H1 (cell line): ENCODE results near the gene NR2F2. TPM values are rescaled to one million over a fixed set of nuclear protein-coding genes. Genes with fewer than 3 reads are reported as not detected.

Source experiments
- CTCF ChIA-PET: fragments of 300-600 bp; sonication (Branson Sonifier 250); formaldehyde crosslinking; loops from one replicate; lab custom pipeline; 2021; ENCODE audit not compliant: partially characterized antibody; lab: Charles Lee
- POLR2A ChIA-PET: fragments of 300-600 bp; sonication (Branson Sonifier 250); formaldehyde crosslinking; loops from one replicate; lab custom pipeline; 2021; ENCODE audit warnings: inconsistent platforms; ENCODE audit not compliant: partially characterized antibody; lab: Charles Lee
- DNase-seq, 2 experiments: peaks; one replicate each; pipeline versions ENCODE4 v3.0.0 to v3.0.0-alpha.2; 2010 to 2022; ENCODE audit warnings: low spot score in 2 of 2, low read depth in 1 of 2, mixed read lengths in 1 of 2
- FAIRE-seq: peaks from 2 replicates; lab custom pipeline; 2011; peaks lifted over from hg19 to GRCh38; lab: Jason Lieb, UNC
- H2AFZ ChIP-seq: 2 replicates; pipeline ENCODE4 v1.8.1; 2012; ENCODE audit warnings: low read length, inconsistent platforms
- H2AK5ac ChIP-seq: 2 replicates; pipeline ENCODE4 v1.6.1; 2013; ENCODE audit warnings: low read depth, low read length
- H2BK120ac ChIP-seq: replicated peaks from 2 replicates; pipeline ENCODE3; 2013; ENCODE audit warnings: low read depth, low read length, inconsistent platforms
- H2BK12ac ChIP-seq: 2 replicates; pipeline ENCODE4 v1.6.1; 2013; ENCODE audit warnings: low read depth, low read length
- H2BK15ac ChIP-seq: 2 replicates; pipeline ENCODE4 v1.6.1; 2013; ENCODE audit warnings: low read length
- H2BK20ac ChIP-seq: 2 replicates; pipeline ENCODE4 v1.6.1; 2013; ENCODE audit warnings: low read length
- H2BK5ac ChIP-seq: 2 replicates; pipeline ENCODE4 v1.6.1; 2013; ENCODE audit warnings: low read depth, low read length
- H3K14ac ChIP-seq: 2 replicates; pipeline ENCODE4 v1.6.1; 2013; ENCODE audit warnings: inconsistent platforms; ENCODE audit not compliant: insufficient read length
- H3K18ac ChIP-seq: 2 replicates; pipeline ENCODE4 v1.6.1; 2013; ENCODE audit warnings: low read length; ENCODE audit errors: extremely low read depth
- H3K23ac ChIP-seq: 2 replicates; pipeline ENCODE4 v1.6.1; 2013; ENCODE audit warnings: inconsistent platforms; ENCODE audit not compliant: insufficient read length
- H3K23me2 ChIP-seq: 2 replicates; pipeline ENCODE4 v1.6.1; 2013; ENCODE audit warnings: low read depth, low read length
- H3K27ac ChIP-seq: 2 replicates; pipeline ENCODE4 v1.6.1; 2011; ENCODE audit warnings: low read depth, low read length, inconsistent platforms
- H3K27me3 ChIP-seq, 4 experiments: replicated peaks in 1 of 4; 1 replicate in 1 of 4; 2 replicates in 3 of 4; pipeline versions ENCODE4 v1.6.1 to v1.8.1; 2011 to 2013; ENCODE audit warnings: low read length in 3 of 4, mild to moderate bottlenecking in 3 of 4, inconsistent platforms in 2 of 4, mixed read lengths in 2 of 4, moderate library complexity in 1 of 4; ENCODE audit not compliant: control insufficient read depth in 3 of 4, insufficient read depth in 3 of 4; ENCODE audit errors: extremely low read depth in 1 of 4
- H3K36me3 ChIP-seq, 4 experiments: 2 replicates each; pipeline versions ENCODE4 v1.6.1 to v1.8.1; 2011 to 2013; ENCODE audit warnings: mild to moderate bottlenecking in 4 of 4, low read length in 3 of 4, moderate library complexity in 2 of 4, control low read depth in 1 of 4, inconsistent platforms in 1 of 4; ENCODE audit not compliant: insufficient read depth in 4 of 4, control insufficient read depth in 2 of 4
- H3K4ac ChIP-seq: replicated peaks from 2 replicates; pipeline ENCODE3; 2013; ENCODE audit warnings: low read length, low read depth, mixed read lengths, inconsistent platforms; ENCODE audit not compliant: insufficient read length
- H3K4me1 ChIP-seq, 4 experiments: replicated peaks in 1 of 4; 1 replicate in 1 of 4; 2 replicates in 3 of 4; pipeline versions ENCODE4 v1.6.1 to v1.8.1; 2011 to 2013; ENCODE audit warnings: low read length in 3 of 4, inconsistent platforms in 2 of 4, mixed read lengths in 1 of 4; ENCODE audit not compliant: insufficient read depth in 4 of 4, control insufficient read depth in 3 of 4
- H3K4me2 ChIP-seq, 2 experiments: 2 replicates each; pipeline versions ENCODE4 v1.6.1 to v1.8.1; 2011 to 2013; ENCODE audit warnings: low read depth in 2 of 2, low read length in 2 of 2, control low read depth in 1 of 2, inconsistent platforms in 1 of 2, mild to moderate bottlenecking in 1 of 2; ENCODE audit not compliant: insufficient read depth in 1 of 2
- H3K4me3 ChIP-seq, 4 experiments: fragments of 200-600, 300-600 bp in 1 of 4; sonication (generic), shearing (Covaris generic), sonication (Bioruptor Twin) in 1 of 4; 2 replicates each; pipeline versions ENCODE4 v1.5.1 to v1.8.1; 2011 to 2016; ENCODE audit warnings: low read length in 4 of 4, low read depth in 3 of 4, control low read depth in 2 of 4, inconsistent platforms in 2 of 4, mild to moderate bottlenecking in 2 of 4, mixed read lengths in 1 of 4, moderate library complexity in 1 of 4; ENCODE audit not compliant: insufficient read depth in 2 of 4; ENCODE audit errors: extremely low read depth in 1 of 4
- H3K56ac ChIP-seq: replicated peaks from 2 replicates; pipeline ENCODE3; 2013; ENCODE audit warnings: low read depth, mild to moderate bottlenecking, mixed read lengths, low read length, inconsistent platforms; ENCODE audit not compliant: insufficient read length
- H3K79me1 ChIP-seq: 2 replicates; pipeline ENCODE4 v1.6.1; 2013; ENCODE audit warnings: low read depth, low read length, control low read depth
- H3K79me2 ChIP-seq, 2 experiments: 2 replicates each; pipeline versions ENCODE4 v1.6.1 to v1.8.1; 2012 to 2013; ENCODE audit warnings: low read length in 2 of 2, mild to moderate bottlenecking in 2 of 2, inconsistent platforms in 1 of 2; ENCODE audit not compliant: insufficient read depth in 2 of 2, control insufficient read depth in 1 of 2
- H3K9ac ChIP-seq, 4 experiments: replicated peaks in 1 of 4; 1 replicate in 1 of 4; 2 replicates in 3 of 4; pipeline versions ENCODE4 v1.6.1 to v1.8.1; 2011 to 2013; ENCODE audit warnings: low read depth in 3 of 4, low read length in 3 of 4, control low read depth in 2 of 4, mild to moderate bottlenecking in 2 of 4, moderate library complexity in 2 of 4, inconsistent platforms in 1 of 4; ENCODE audit errors: extremely low read depth in 1 of 4
- H3K9me3 ChIP-seq, 2 experiments: 2 replicates each; pipeline versions ENCODE4 v1.6.1 to v1.8.1; 2012 to 2013; ENCODE audit warnings: mild to moderate bottlenecking in 2 of 2, moderate library complexity in 2 of 2, control low read depth in 1 of 2, inconsistent platforms in 1 of 2, low read depth in 1 of 2, low read length in 1 of 2, mixed read lengths in 1 of 2; ENCODE audit not compliant: insufficient read depth in 2 of 2
- H4K20me1 ChIP-seq, 2 experiments: replicated peaks in 1 of 2; 2 replicates each; pipeline versions ENCODE3 to v1.8.1; 2011 to 2013; ENCODE audit warnings: inconsistent platforms in 2 of 2, low read length in 2 of 2, mild to moderate bottlenecking in 1 of 2; ENCODE audit not compliant: insufficient read depth in 2 of 2, control insufficient read depth in 1 of 2
- H4K5ac ChIP-seq: 2 replicates; pipeline ENCODE4 v1.6.1; 2013; ENCODE audit warnings: low read length, low read depth, mixed read lengths, inconsistent platforms; ENCODE audit not compliant: insufficient read length
- H4K8ac ChIP-seq: 2 replicates; pipeline ENCODE4 v1.8.0; 2013; ENCODE audit warnings: mild to moderate bottlenecking, moderate library complexity, low read length, inconsistent platforms; ENCODE audit not compliant: insufficient read depth; ENCODE audit errors: extremely low read depth
- H4K91ac ChIP-seq: replicated peaks from 2 replicates; pipeline ENCODE3; 2013; ENCODE audit warnings: low read length, mixed read lengths, inconsistent platforms; ENCODE audit not compliant: insufficient read length
- BACH1 ChIP-seq: IDR thresholded peaks from 2 replicates; pipeline ENCODE4 v1.6.1; 2012; ENCODE audit warnings: low read length, improper control_type of control experiment
- CEBPB ChIP-seq: IDR thresholded peaks from 2 replicates; pipeline ENCODE4 v1.6.1; 2012; ENCODE audit warnings: low read depth, low read length
- CTBP2 ChIP-seq: IDR thresholded peaks from 2 replicates; pipeline ENCODE4 v1.7.0; 2011; ENCODE audit warnings: borderline replicate concordance, mild to moderate bottlenecking, moderate library complexity, mixed read lengths, low read length; ENCODE audit not compliant: insufficient read depth, insufficient read length
- EZH2 ChIP-seq: fragments of 200-600 bp; sonication (generic); IDR thresholded peaks from 2 replicates; pipeline ENCODE4 v1.7.1; 2012; ENCODE audit warnings: low read depth, mild to moderate bottlenecking, moderate library complexity, low read length, inconsistent platforms; ENCODE audit not compliant: severe bottlenecking
- POLR2AphosphoS5 ChIP-seq: IDR thresholded peaks from 2 replicates; pipeline ENCODE4 v1.6.1; 2011; ENCODE audit warnings: low read depth, low read length
- RFX5 ChIP-seq: IDR thresholded peaks from 2 replicates; pipeline ENCODE4 v1.6.1; 2011; ENCODE audit warnings: low read depth, low read length, improper control_type of control experiment, borderline replicate concordance
- RNF2 ChIP-seq: fragments of 200-900, 300-1000 bp; sonication (generic); IDR thresholded peaks from 2 replicates; pipeline ENCODE4 v1.7.1; 2016; ENCODE audit warnings: borderline replicate concordance, low read depth, mild to moderate bottlenecking, antibody characterized with exemption, low read length; ENCODE audit not compliant: poor library complexity, severe bottlenecking; ENCODE audit errors: missing control alignments
- SUZ12 ChIP-seq: fragments of 200-600 bp; sonication (generic); IDR thresholded peaks from 2 replicates; pipeline ENCODE4 v1.6.1; 2012; ENCODE audit warnings: mild to moderate bottlenecking, inconsistent platforms, low read length, moderate library complexity, mixed read lengths
- TCF12 ChIP-seq: IDR thresholded peaks from 2 replicates; pipeline ENCODE4 v1.6.1; 2011; ENCODE audit warnings: low read depth, mild to moderate bottlenecking, low read length
- WGBS, 2 experiments: shearing (Covaris generic) in 1 of 2; methylation state at CpG; one replicate each; pipeline versions ENCODE4 v1.1.6 to v1.1.7; 2013 to 2015; ENCODE audit warnings: low lambda C conversion rate in 2 of 2, mixed read lengths in 2 of 2, inconsistent platforms in 1 of 2, low coverage in 1 of 2, missing lambda C conversion rate in 1 of 2; ENCODE audit not compliant: insufficient replicate concordance in 2 of 2, insufficient coverage in 1 of 2, insufficient read length in 1 of 2; ENCODE audit errors: extremely low coverage in 1 of 2, missing lambda C conversion rate in 1 of 2; 5-methylcytosine and 5-hydroxymethylcytosine counted together
- polyA plus RNA-seq, 7 experiments: library from polyadenylated mRNA; depleted of rRNA in 3 of 7; stranded (reverse) in 5 of 7; unstranded in 2 of 7; fragments of >200 nt in 5 of 7; fragments of 200-250 nt in 2 of 7; gene quantifications; 1 replicate in 5 of 7; 2 replicates in 1 of 7; 4 replicates in 1 of 7; pipeline versions ENCODE4 v1.2.1 to v1.2.3, GENCODE V29; 2011 to 2013; ENCODE audit warnings: missing spikeins in 2 of 7, mixed read lengths in 2 of 7
- total RNA-seq: library from RNA; stranded (reverse); fragmentation: NEBNext Ultra II Directional; extraction: Animal tissue kit (Norgen Biotek cat#: 25700); gene quantifications from 2 replicates; pipeline ENCODE4 v1.2.1, GENCODE V29; 2021
- TF ChIP-seq, protein P1 (sequence below): IDR thresholded peaks from 2 replicates; pipeline ENCODE4 v1.6.1; 2012; ENCODE audit warnings: low read length, inconsistent platforms

Gene NR2F2
- total and polyA plus RNA-seq, 2 of the 8 experiments (the other 6 are each of a cell fraction or from before 2014, with no cell fraction given), result 0.03 TPM; not detected in 1

- no peak overlapping the region for H3K14ac ChIP-seq
- H3K56ac ChIP-seq, result no peak overlapping the region
- no peak overlapping the region for H2AFZ ChIP-seq
- no peak overlapping the region for H3K27ac ChIP-seq
- H3K36me3 ChIP-seq, result no peaks in the 10 kb centered on the region
- peaks cover 4% of the 10 kb centered on the region; the same call in 1 of the 2 replicates for H3K23me2 ChIP-seq
- H3K4me1 ChIP-seq, result peaks cover 0 to 36% (median 21%) of the 10 kb centered on the region in 4 experiments; a peak in 5 of 7 replicates
- no peak overlapping the region for H2BK20ac ChIP-seq
- no peak overlapping the region for H4K5ac ChIP-seq
- WGBS, 2 experiments, result 15% methylated on average over 9 of the region's 9 CpGs; no CpG with 5 or more reads in 1 of the 2 experiments
- no peak overlapping the region for H2AK5ac ChIP-seq
- no peak for TF ChIP-seq POLR2AphosphoS5
- TF ChIP-seq RFX5, result no peak
- TF ChIP-seq TCF12, result no peak
- TF ChIP-seq EZH2, result peak; percentile 6
- TF ChIP-seq RNF2, result peak; percentile 47
- peak; percentile 65; the same call in 1 of the 2 replicates for TF ChIP-seq SUZ12
- TF ChIP-seq, protein P1, sequence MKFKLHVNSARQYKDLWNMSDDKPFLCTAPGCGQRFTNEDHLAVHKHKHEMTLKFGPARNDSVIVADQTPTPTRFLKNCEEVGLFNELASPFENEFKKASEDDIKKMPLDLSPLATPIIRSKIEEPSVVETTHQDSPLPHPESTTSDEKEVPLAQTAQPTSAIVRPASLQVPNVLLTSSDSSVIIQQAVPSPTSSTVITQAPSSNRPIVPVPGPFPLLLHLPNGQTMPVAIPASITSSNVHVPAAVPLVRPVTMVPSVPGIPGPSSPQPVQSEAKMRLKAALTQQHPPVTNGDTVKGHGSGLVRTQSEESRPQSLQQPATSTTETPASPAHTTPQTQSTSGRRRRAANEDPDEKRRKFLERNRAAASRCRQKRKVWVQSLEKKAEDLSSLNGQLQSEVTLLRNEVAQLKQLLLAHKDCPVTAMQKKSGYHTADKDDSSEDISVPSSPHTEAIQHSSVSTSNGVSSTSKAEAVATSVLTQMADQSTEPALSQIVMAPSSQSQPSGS, result no peak
- TF ChIP-seq CEBPB, result no peak
- TF ChIP-seq CTBP2, result no peak
- TF ChIP-seq BACH1, result no peak
- H4K8ac ChIP-seq, result no peak overlapping the region
- CTCF ChIA-PET, result interaction anchor here (0.7 to 3.4 kb wide), 6 partner anchors 9 to 47 kb away, joined by 3 to 11 read pairs (median 4); no protein-coding TSS in a partner anchor
- no peak overlapping the region for H2BK120ac ChIP-seq
- no peak overlapping the region for H2BK5ac ChIP-seq
- H3K9ac ChIP-seq, result no peak overlapping the region
- no peak overlapping the region for H3K4ac ChIP-seq
- no peak overlapping the region for H2BK12ac ChIP-seq
- POLR2A ChIA-PET, result interaction anchor here (1.1 kb wide), 1 partner anchor 27 kb away, joined by 4 read pairs; no protein-coding TSS in a partner anchor
- FAIRE-seq (no peak), DNase-seq (no peak)
- H3K79me1 ChIP-seq, result no peaks in the 10 kb centered on the region
- H2BK15ac ChIP-seq, result no peak overlapping the region
- H3K23ac ChIP-seq, result no peak overlapping the region
- peak overlapping the region in 1 of 4 experiments; percentile 45; a peak in 1 of 8 replicates for H3K4me3 ChIP-seq
- H4K20me1 ChIP-seq, result peaks cover 32% of the 10 kb centered on the region in 2 experiments
- H3K79me2 ChIP-seq, result no peaks in the 10 kb centered on the region
- H4K91ac ChIP-seq, result no peak overlapping the region
- H3K27me3 ChIP-seq, result peaks cover 97 to 100% (median 100%) of the 10 kb centered on the region in 4 experiments
- no peak overlapping the region for H3K18ac ChIP-seq
- no peaks in the 10 kb centered on the region for H3K9me3 ChIP-seq
- H3K4me2 ChIP-seq, result peak overlapping the region in 1 of 2 experiments; percentile 81; a peak in 1 of 4 replicates
These were observed 33.2 kb downstream of the NR2F2 start for GRCh38 chr15:96363707-96364106.
